GM12892 (cell line): ENCODE data around the gene FEM1B.

ENCODE experiments used
- POLR2A ChIP-seq: IDR thresholded peaks from 2 replicates; pipeline ENCODE4 v1.6.1; 2011; ENCODE audit warnings: low read depth, low read length, control low read depth
- POLR2AphosphoS5 ChIP-seq: IDR thresholded peaks from 2 replicates; pipeline ENCODE4 v1.6.1; 2011; ENCODE audit warnings: low read depth, low read length, control low read depth
- TAF1 ChIP-seq: IDR thresholded peaks from 2 replicates; pipeline ENCODE4 v1.6.1; 2011; ENCODE audit warnings: low read depth, mild to moderate bottlenecking, control low read depth, low read length, borderline replicate concordance

GRCh38 chr15:68314563-68314962 is 37.0 kb downstream of the FEM1B start:
- TF ChIP-seq POLR2A: no peak
- no peak for TF ChIP-seq TAF1
- TF ChIP-seq POLR2AphosphoS5: no peak
